Sigmoid colon (tissue), 4 donors: ENCODE results near the gene SPP2.

Source experiments
- EP300 ChIP-seq, 4 donors: sonication (generic); formaldehyde crosslinking; IDR thresholded peaks; one replicate each; pipeline ENCODE4 v1.6.1; 2017; ENCODE audit warnings: antibody characterized with exemption in 4 of 4
- POLR2A ChIP-seq, 2 donors: fragments of 450-650 bp; IDR thresholded peaks; one replicate each; pipeline ENCODE4 v1.6.1; 2016; ENCODE audit warnings: antibody characterized with exemption in 2 of 2, mild to moderate bottlenecking in 2 of 2, moderate library complexity in 2 of 2
- POLR2AphosphoS5 ChIP-seq, 4 donors: sonication (generic); formaldehyde crosslinking; IDR thresholded peaks; one replicate each; pipeline ENCODE4 v1.6.1; 2017; ENCODE audit warnings: antibody characterized with exemption in 4 of 4
- TF ChIP-seq, protein P1 (sequence below), 4 experiments: fragments of 450-650 bp in 3 of 4; fragments of 200-600 bp in 1 of 4; IDR thresholded peaks; one replicate each; pipeline ENCODE4 v1.5.1; 2016 to 2019; ENCODE audit warnings: antibody characterized with exemption in 4 of 4, mild to moderate bottlenecking in 3 of 4, moderate library complexity in 2 of 4

DNA sequence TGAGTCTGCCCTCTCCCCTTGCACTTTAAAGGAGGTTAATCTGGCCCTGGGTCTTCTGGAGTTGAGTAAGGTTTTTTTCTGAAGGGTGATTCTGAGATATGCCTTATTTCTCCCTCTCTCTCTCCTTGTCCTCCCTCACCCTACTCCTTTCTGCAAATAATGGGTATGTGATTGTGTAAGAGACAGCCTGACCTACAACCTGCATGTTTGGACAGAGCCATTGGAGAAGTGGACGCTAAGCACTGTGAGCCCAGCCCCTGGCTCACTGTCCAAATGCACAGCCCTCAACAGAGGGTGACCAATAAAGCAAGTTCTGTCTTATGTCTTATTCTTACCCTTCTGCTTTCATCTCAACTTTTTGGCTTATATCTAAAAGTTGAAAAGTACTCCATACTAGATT lies 71.5 kb downstream of the SPP2 start:
- TF ChIP-seq, protein P1, sequence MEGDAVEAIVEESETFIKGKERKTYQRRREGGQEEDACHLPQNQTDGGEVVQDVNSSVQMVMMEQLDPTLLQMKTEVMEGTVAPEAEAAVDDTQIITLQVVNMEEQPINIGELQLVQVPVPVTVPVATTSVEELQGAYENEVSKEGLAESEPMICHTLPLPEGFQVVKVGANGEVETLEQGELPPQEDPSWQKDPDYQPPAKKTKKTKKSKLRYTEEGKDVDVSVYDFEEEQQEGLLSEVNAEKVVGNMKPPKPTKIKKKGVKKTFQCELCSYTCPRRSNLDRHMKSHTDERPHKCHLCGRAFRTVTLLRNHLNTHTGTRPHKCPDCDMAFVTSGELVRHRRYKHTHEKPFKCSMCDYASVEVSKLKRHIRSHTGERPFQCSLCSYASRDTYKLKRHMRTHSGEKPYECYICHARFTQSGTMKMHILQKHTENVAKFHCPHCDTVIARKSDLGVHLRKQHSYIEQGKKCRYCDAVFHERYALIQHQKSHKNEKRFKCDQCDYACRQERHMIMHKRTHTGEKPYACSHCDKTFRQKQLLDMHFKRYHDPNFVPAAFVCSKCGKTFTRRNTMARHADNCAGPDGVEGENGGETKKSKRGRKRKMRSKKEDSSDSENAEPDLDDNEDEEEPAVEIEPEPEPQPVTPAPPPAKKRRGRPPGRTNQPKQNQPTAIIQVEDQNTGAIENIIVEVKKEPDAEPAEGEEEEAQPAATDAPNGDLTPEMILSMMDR (IDR thresholded peaks at IDR 0.05), result no peak
- TF ChIP-seq EP300 (IDR thresholded peaks at IDR 0.05) (no peak), POLR2A (IDR thresholded peaks at IDR 0.05) (no peak), POLR2AphosphoS5 (IDR thresholded peaks at IDR 0.05) (no peak)
